ENCODE measurements around the gene ASAH2. TPM values are rescaled to one million over a fixed set of nuclear protein-coding genes. Genes with fewer than 3 reads are reported as not detected.
"Not testable (repeated sequence)": the region's sequence is repeated elsewhere in the genome, so short reads cannot be mapped to it uniquely, and the experiment has no call there.

Gene ASAH2
- total RNA-seq, 4 donors from 2014 or later, result 0.10 to 1.9 (median 0.86) TPM

GRCh38 chr10:50248062-50248461, 3.3 kb downstream of the ASAH2 start:
- TF ChIP-seq CTCF (IDR thresholded peaks at IDR 0.05 in 4 of 5, conservative IDR thresholded peaks at IDR 0.05 in 1 of 5) (no peak), POLR2A (IDR thresholded peaks at IDR 0.05) (no peak)
- no peak overlapping the region for H3K27ac ChIP-seq
- H3K9me3 ChIP-seq, result no peaks in the 10 kb centered on the region
- H3K4me3 ChIP-seq, result no peak overlapping the region
- DNase-seq, result no peak
- in situ Hi-C loops (cut with MboI; ENCODE audit: low sequenced_read_pairs in 4 of 4), result no loop called here
- H3K4me1 ChIP-seq, result no peaks in the 10 kb centered on the region
- H3K36me3 ChIP-seq, result no peaks in the 10 kb centered on the region
- intact Hi-C loops (cut with DNase I; ENCODE audit: low total_unique reads), result no loop called here
- ATAC-seq, result no peak
- H3K27me3 ChIP-seq, result no peaks in the 10 kb centered on the region

DNA sequence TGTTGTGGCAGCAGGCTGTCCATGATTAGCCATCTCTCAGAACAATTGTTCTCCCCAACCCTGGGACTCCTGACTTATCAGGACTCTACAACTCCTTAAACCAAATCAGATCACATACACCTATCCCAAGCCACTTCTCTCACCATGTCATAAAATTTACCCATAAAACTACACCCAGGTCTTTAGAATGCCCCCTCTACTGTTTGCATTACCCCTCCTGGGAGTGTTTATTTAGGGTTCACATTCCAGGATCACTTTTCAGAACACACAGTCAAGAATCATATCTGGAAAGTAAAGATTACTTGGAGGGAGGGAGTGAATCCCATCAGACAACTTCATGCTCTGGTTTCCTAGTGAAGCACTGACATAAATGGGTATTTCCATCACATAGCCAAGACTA, 7.1 kb downstream of the ASAH2 start:
- DNase-seq (no peak), ATAC-seq (no peak)
- no peak for TF ChIP-seq CTCF (IDR thresholded peaks at IDR 0.05 in 4 of 5, conservative IDR thresholded peaks at IDR 0.05 in 1 of 5)
- TF ChIP-seq POLR2A (IDR thresholded peaks at IDR 0.05), result no peak
- intact Hi-C loops (cut with DNase I; ENCODE audit: low total_unique reads) (no loop called here), in situ Hi-C loops (cut with MboI; ENCODE audit: low sequenced_read_pairs in 4 of 4) (no loop called here)
- Histone ChIP-seq H3K27me3 (no peaks in the 10 kb centered on the region), H3K4me3 (no peak overlapping the region), H3K4me1 (no peaks in the 10 kb centered on the region), H3K36me3 (no peaks in the 10 kb centered on the region), H3K27ac (no peak overlapping the region), H3K9me3 (no peaks in the 10 kb centered on the region)

- no peaks in the 10 kb centered on the region for H3K9me3 ChIP-seq
- H3K36me3 ChIP-seq, result no peaks in the 10 kb centered on the region
- H3K4me1 ChIP-seq, result no peaks in the 10 kb centered on the region
- TF ChIP-seq CTCF (IDR thresholded peaks at IDR 0.05 in 4 of 5, conservative IDR thresholded peaks at IDR 0.05 in 1 of 5) (no peak), POLR2A (IDR thresholded peaks at IDR 0.05) (no peak)
- DNase-seq, result no peak
- H3K4me3 ChIP-seq, result no peak overlapping the region
- in situ Hi-C loops (cut with MboI; ENCODE audit: low sequenced_read_pairs in 4 of 4) (no loop called here), intact Hi-C loops (cut with DNase I; ENCODE audit: low total_unique reads) (no loop called here)
- no peak for ATAC-seq
- no peaks in the 10 kb centered on the region for H3K27me3 ChIP-seq
- H3K27ac ChIP-seq, result no peak overlapping the region
These were observed 8.5 kb downstream of the ASAH2 start for GRCh38 chr10:50242777-50243176.

GRCh38 chr10:50241478-50241877, 9.8 kb downstream of the ASAH2 start:
- H3K36me3 ChIP-seq; H3K27ac ChIP-seq; intact Hi-C loops (cut with DNase I; ENCODE audit: low total_unique reads); in situ Hi-C loops (cut with MboI; ENCODE audit: low sequenced_read_pairs in 4 of 4); H3K27me3 ChIP-seq; H3K4me1 ChIP-seq; DNase-seq; H3K9me3 ChIP-seq; ATAC-seq; H3K4me3 ChIP-seq: not testable (repeated sequence)

DNA sequence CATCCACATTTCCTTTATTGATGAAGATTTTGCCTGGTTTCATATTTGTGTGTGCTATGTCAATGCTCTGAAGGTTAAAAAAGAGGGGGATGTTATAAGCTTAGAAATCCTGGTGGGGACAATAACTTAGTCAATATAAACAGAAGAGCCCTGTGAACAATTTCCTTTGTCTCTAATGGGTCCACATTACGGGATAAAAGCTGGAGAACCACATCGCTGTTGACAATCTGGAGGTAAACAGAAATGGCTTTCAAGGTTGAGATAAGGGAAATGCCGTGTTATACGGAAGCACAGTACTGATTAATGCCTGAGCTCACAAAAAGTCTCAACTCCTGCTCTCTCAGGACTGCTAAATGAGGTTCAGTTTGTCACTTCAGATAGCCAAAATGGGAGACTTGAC, 16.8 kb downstream of the ASAH2 start:
- no peaks in the 10 kb centered on the region for H3K27me3 ChIP-seq
- no peak overlapping the region for H3K27ac ChIP-seq
- DNase-seq (no peak), ATAC-seq (no peak)
- intact Hi-C loops (cut with DNase I; ENCODE audit: low total_unique reads) (no loop called here), in situ Hi-C loops (cut with MboI; ENCODE audit: low sequenced_read_pairs in 4 of 4) (no loop called here)
- no peaks in the 10 kb centered on the region for H3K36me3 ChIP-seq
- H3K4me3 ChIP-seq, result no peak overlapping the region
- no peaks in the 10 kb centered on the region for H3K4me1 ChIP-seq
- H3K9me3 ChIP-seq, result no peaks in the 10 kb centered on the region
- no peak for TF ChIP-seq POLR2A (IDR thresholded peaks at IDR 0.05)
- TF ChIP-seq CTCF (IDR thresholded peaks at IDR 0.05 in 4 of 5, conservative IDR thresholded peaks at IDR 0.05 in 1 of 5), result no peak

All from gastrocnemius medialis (tissue), 4 donors.